ENCODE results near the gene SLC9A3.

Gene SLC9A3

GRCh38 chr5:458547-459353 is 65.5 kb downstream of the SLC9A3 start:
- Histone ChIP-seq H3K9me3 (ENCODE audit: control insufficient read depth, insufficient read depth, low read length) (no peaks in the 10 kb centered on the region), H3K36me3 (ENCODE audit: control insufficient read depth, insufficient read depth, low read length) (peaks cover 13% of the 10 kb centered on the region), H3K4me1 (ENCODE audit: control insufficient read depth, insufficient read depth, low read length) (peaks cover 4% of the 10 kb centered on the region), H3K4me3 (ENCODE audit: low read length) (no peak overlapping the region), H3K27me3 (ENCODE audit: control insufficient read depth, insufficient read depth, low read length) (no peaks in the 10 kb centered on the region), H3K27ac (ENCODE audit: low read length) (no peak overlapping the region)
- WGBS (ENCODE audit: insufficient coverage, insufficient read length), result no CpG with 5 or more reads among the region's 17 CpGs
- no peak for DNase-seq (ENCODE audit: low read depth, low spot score)

GRCh38 chr5:457195-457961 is 66.9 kb downstream of the SLC9A3 start:
- Histone ChIP-seq H3K4me1 (ENCODE audit: control insufficient read depth, insufficient read depth, low read length) (peaks cover 4% of the 10 kb centered on the region), H3K27ac (ENCODE audit: low read length) (no peak overlapping the region), H3K27me3 (ENCODE audit: control insufficient read depth, insufficient read depth, low read length) (no peaks in the 10 kb centered on the region), H3K9me3 (ENCODE audit: control insufficient read depth, insufficient read depth, low read length) (no peaks in the 10 kb centered on the region), H3K4me3 (ENCODE audit: low read length) (no peak overlapping the region), H3K36me3 (ENCODE audit: control insufficient read depth, insufficient read depth, low read length) (peaks cover 21% of the 10 kb centered on the region)
- no peak for DNase-seq (ENCODE audit: low read depth, low spot score)
- WGBS (ENCODE audit: insufficient coverage, insufficient read length), result no CpG with 5 or more reads among the region's 19 CpGs

GRCh38 chr5:456351-457194 is 67.7 kb downstream of the SLC9A3 start:
- Histone ChIP-seq H3K27ac (ENCODE audit: low read length) (no peak overlapping the region), H3K4me1 (ENCODE audit: control insufficient read depth, insufficient read depth, low read length) (peaks cover 4% of the 10 kb centered on the region), H3K36me3 (ENCODE audit: control insufficient read depth, insufficient read depth, low read length) (peaks cover 21% of the 10 kb centered on the region), H3K4me3 (ENCODE audit: low read length) (no peak overlapping the region), H3K9me3 (ENCODE audit: control insufficient read depth, insufficient read depth, low read length) (no peaks in the 10 kb centered on the region), H3K27me3 (ENCODE audit: control insufficient read depth, insufficient read depth, low read length) (no peaks in the 10 kb centered on the region)
- no CpG with 5 or more reads among the region's 28 CpGs for WGBS (ENCODE audit: insufficient coverage, insufficient read length)
- DNase-seq (ENCODE audit: low read depth, low spot score), result no peak

GRCh38 chr5:455806-456205 is 68.4 kb downstream of the SLC9A3 start:
- no peaks in the 10 kb centered on the region for H3K9me3 ChIP-seq (ENCODE audit: control insufficient read depth, insufficient read depth, low read length)
- no peak overlapping the region for H3K4me3 ChIP-seq (ENCODE audit: low read length)
- peaks cover 4% of the 10 kb centered on the region for H3K4me1 ChIP-seq (ENCODE audit: control insufficient read depth, insufficient read depth, low read length)
- no peaks in the 10 kb centered on the region for H3K27me3 ChIP-seq (ENCODE audit: control insufficient read depth, insufficient read depth, low read length)
- no peak for DNase-seq (ENCODE audit: low read depth, low spot score)
- peaks cover 21% of the 10 kb centered on the region for H3K36me3 ChIP-seq (ENCODE audit: control insufficient read depth, insufficient read depth, low read length)
- H3K27ac ChIP-seq (ENCODE audit: low read length), result no peak overlapping the region
- WGBS (ENCODE audit: insufficient coverage, insufficient read length), result no CpG with 5 or more reads among the region's 11 CpGs

GRCh38 chr5:454936-455335 is 69.3 kb downstream of the SLC9A3 start:
- Histone ChIP-seq H3K27me3 (ENCODE audit: control insufficient read depth, insufficient read depth, low read length) (no peaks in the 10 kb centered on the region), H3K4me3 (ENCODE audit: low read length) (no peak overlapping the region), H3K4me1 (ENCODE audit: control insufficient read depth, insufficient read depth, low read length) (peaks cover 4% of the 10 kb centered on the region), H3K9me3 (ENCODE audit: control insufficient read depth, insufficient read depth, low read length) (no peaks in the 10 kb centered on the region), H3K27ac (ENCODE audit: low read length) (no peak overlapping the region), H3K36me3 (ENCODE audit: control insufficient read depth, insufficient read depth, low read length) (peaks cover 17% of the 10 kb centered on the region)
- no peak for DNase-seq (ENCODE audit: low read depth, low spot score)
- no CpG with 5 or more reads among the region's 11 CpGs for WGBS (ENCODE audit: insufficient coverage, insufficient read length)

GRCh38 chr5:453725-454481 is 70.3 kb downstream of the SLC9A3 start:
- no peak for DNase-seq (ENCODE audit: low read depth, low spot score)
- peaks cover 4% of the 10 kb centered on the region for H3K4me1 ChIP-seq (ENCODE audit: control insufficient read depth, insufficient read depth, low read length)
- H3K27me3 ChIP-seq (ENCODE audit: control insufficient read depth, insufficient read depth, low read length), result no peaks in the 10 kb centered on the region
- H3K27ac ChIP-seq (ENCODE audit: low read length), result no peak overlapping the region
- H3K36me3 ChIP-seq (ENCODE audit: control insufficient read depth, insufficient read depth, low read length), result peaks cover 15% of the 10 kb centered on the region
- H3K9me3 ChIP-seq (ENCODE audit: control insufficient read depth, insufficient read depth, low read length), result no peaks in the 10 kb centered on the region
- no peak overlapping the region for H3K4me3 ChIP-seq (ENCODE audit: low read length)
- WGBS (ENCODE audit: insufficient coverage, insufficient read length), result no CpG with 5 or more reads among the region's 16 CpGs

- peaks cover 4% of the 10 kb centered on the region for H3K4me1 ChIP-seq (ENCODE audit: control insufficient read depth, insufficient read depth, low read length)
- no CpG with 5 or more reads among the region's 17 CpGs for whole genome bisulfite sequencing (ENCODE audit: insufficient coverage, insufficient read length)
- H3K9me3 ChIP-seq (ENCODE audit: control insufficient read depth, insufficient read depth, low read length), result no peaks in the 10 kb centered on the region
- no peaks in the 10 kb centered on the region for H3K27me3 ChIP-seq (ENCODE audit: control insufficient read depth, insufficient read depth, low read length)
- no peak overlapping the region for H3K27ac ChIP-seq (ENCODE audit: low read length)
- H3K36me3 ChIP-seq (ENCODE audit: control insufficient read depth, insufficient read depth, low read length), result peaks cover 21% of the 10 kb centered on the region
- no peak for DNase-seq (ENCODE audit: low read depth, low spot score)
- no peak overlapping the region for H3K4me3 ChIP-seq (ENCODE audit: low read length)
Observed at GRCh38 chr5:452978-453710, 71.1 kb downstream of the SLC9A3 start.

- Histone ChIP-seq H3K27ac (ENCODE audit: low read length) (no peak overlapping the region), H3K4me1 (ENCODE audit: control insufficient read depth, insufficient read depth, low read length) (peaks cover 4% of the 10 kb centered on the region), H3K36me3 (ENCODE audit: control insufficient read depth, insufficient read depth, low read length) (peaks cover 31% of the 10 kb centered on the region), H3K9me3 (ENCODE audit: control insufficient read depth, insufficient read depth, low read length) (no peaks in the 10 kb centered on the region), H3K27me3 (ENCODE audit: control insufficient read depth, insufficient read depth, low read length) (no peaks in the 10 kb centered on the region), H3K4me3 (ENCODE audit: low read length) (no peak overlapping the region)
- no CpG with 5 or more reads among the region's 5 CpGs for WGBS (ENCODE audit: insufficient coverage, insufficient read length)
- no peak for DNase-seq (ENCODE audit: low read depth, low spot score)
Observed at GRCh38 chr5:451587-452458, 72.4 kb downstream of the SLC9A3 start.

- no CpG with 5 or more reads among the region's 5 CpGs for WGBS (ENCODE audit: insufficient coverage, insufficient read length)
- no peak overlapping the region for H3K27ac ChIP-seq (ENCODE audit: low read length)
- H3K27me3 ChIP-seq (ENCODE audit: control insufficient read depth, insufficient read depth, low read length), result no peaks in the 10 kb centered on the region
- no peaks in the 10 kb centered on the region for H3K9me3 ChIP-seq (ENCODE audit: control insufficient read depth, insufficient read depth, low read length)
- H3K4me1 ChIP-seq (ENCODE audit: control insufficient read depth, insufficient read depth, low read length), result no peaks in the 10 kb centered on the region; the same call in 1 of the 2 replicates
- peaks cover 34% of the 10 kb centered on the region for H3K36me3 ChIP-seq (ENCODE audit: control insufficient read depth, insufficient read depth, low read length)
- DNase-seq (ENCODE audit: low read depth, low spot score), result no peak
- no peak overlapping the region for H3K4me3 ChIP-seq (ENCODE audit: low read length)
Observed at GRCh38 chr5:449151-449550, 75.1 kb downstream of the SLC9A3 start.
